ENCODE data around the gene RUBCN. TPM values are rescaled to one million over a fixed set of nuclear protein-coding genes. Genes with fewer than 3 reads are reported as not detected.

RUBCN gene
- total and polyA plus RNA-seq, 2 of the 13 experiments (the other 11 are each of a cell fraction or from before 2014, with no cell fraction given), result 5.2 to 8.1 TPM

DNA sequence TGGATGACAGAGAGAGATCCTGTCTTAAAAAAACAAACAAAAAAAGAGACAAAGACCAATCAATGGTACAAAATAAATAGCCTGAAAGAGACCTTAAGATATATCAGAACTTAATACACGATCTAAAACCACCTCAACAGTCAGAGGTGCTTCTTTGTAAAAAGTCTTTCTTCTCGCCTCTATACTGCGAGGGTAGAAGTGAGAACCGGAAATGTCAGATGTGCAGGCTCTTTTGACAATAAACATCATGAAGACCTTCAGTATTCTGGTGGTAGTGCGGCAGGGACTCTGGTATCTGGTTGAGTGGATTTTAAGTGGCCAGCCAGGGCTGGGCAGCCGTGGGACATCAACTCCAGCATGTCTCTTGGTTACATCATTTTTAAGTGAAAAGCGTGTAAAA is 30.0 kb downstream of the RUBCN start:
- Histone ChIP-seq H2AFZ (ENCODE audit: low read length) (no peak overlapping the region), H3K27ac (ENCODE audit: extremely low read length, insufficient read depth, low read length) (no peak overlapping the region), H3K27me3 (ENCODE audit: control insufficient read depth in 1 of 2, insufficient read depth in 2 of 2, low read length in 2 of 2) (no peaks in the 10 kb centered on the region), H3K4me2 (ENCODE audit: low read depth, low read length) (no peak overlapping the region), H3K36me3 (replicated peaks in 1 of 2; ENCODE audit: control insufficient read depth in 1 of 2, insufficient read depth in 2 of 2, low read length in 2 of 2) (peaks cover 6 to 12% of the 10 kb centered on the region in 2 experiments; a peak in 3 of 5 replicates), H3K9me3 (ENCODE audit: low read length) (no peaks in the 10 kb centered on the region), H3K4me1 (ENCODE audit: insufficient read depth, low read length) (no peaks in the 10 kb centered on the region), H3K79me2 (ENCODE audit: insufficient read depth, low read length) (no peaks in the 10 kb centered on the region), H4K20me1 (ENCODE audit: insufficient read depth, low read length) (no peaks in the 10 kb centered on the region), H3K4me3 (replicated peaks in 1 of 3; ENCODE audit: insufficient read depth in 1 of 3, low read depth in 2 of 3, low read length in 3 of 3) (no peak overlapping the region), H3K9ac (ENCODE audit: insufficient read depth, low read depth, low read length) (no peak overlapping the region)
- no TSS peak for BruUV-seq (replicated peaks)
- ChIA-PET CTCF (ENCODE audit: low intra/inter-chr PET ratio, low total read pairs) (no interaction called here), POLR2A (no interaction called here)
- ATAC-seq, result no peak
- no peak for DNase-seq (ENCODE audit: low spot score)
- FAIRE-seq, result no peak
- in situ Hi-C loops (cut with HindIII; ENCODE audit: extremely low pct_ligation_motif_present, low pct_unique_long_range_greater_than_20kb), result no loop called here
- TF ChIP-seq SIN3A (IDR thresholded peaks at IDR 0.05; ENCODE audit: borderline replicate concordance, low read depth, low read length), result no peak
- no peak for TF ChIP-seq SUZ12 (IDR thresholded peaks at IDR 0.05; ENCODE audit: low read depth, low read length)
- TF ChIP-seq, protein P1, sequence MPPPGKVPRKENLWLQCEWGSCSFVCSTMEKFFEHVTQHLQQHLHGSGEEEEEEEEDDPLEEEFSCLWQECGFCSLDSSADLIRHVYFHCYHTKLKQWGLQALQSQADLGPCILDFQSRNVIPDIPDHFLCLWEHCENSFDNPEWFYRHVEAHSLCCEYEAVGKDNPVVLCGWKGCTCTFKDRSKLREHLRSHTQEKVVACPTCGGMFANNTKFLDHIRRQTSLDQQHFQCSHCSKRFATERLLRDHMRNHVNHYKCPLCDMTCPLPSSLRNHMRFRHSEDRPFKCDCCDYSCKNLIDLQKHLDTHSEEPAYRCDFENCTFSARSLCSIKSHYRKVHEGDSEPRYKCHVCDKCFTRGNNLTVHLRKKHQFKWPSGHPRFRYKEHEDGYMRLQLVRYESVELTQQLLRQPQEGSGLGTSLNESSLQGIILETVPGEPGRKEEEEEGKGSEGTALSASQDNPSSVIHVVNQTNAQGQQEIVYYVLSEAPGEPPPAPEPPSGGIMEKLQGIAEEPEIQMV (CRISPR knock-in tag; IDR thresholded peaks at IDR 0.05; ENCODE audit: low read depth), result no peak
- TF ChIP-seq PREB (CRISPR knock-in tag; IDR thresholded peaks at IDR 0.05), result no peak
- no peak for TF ChIP-seq PLSCR1 (CRISPR knock-in tag; IDR thresholded peaks at IDR 0.05; ENCODE audit: borderline replicate concordance)
- 95% methylated on average over 7 of the region's 7 CpGs for WGBS (ENCODE audit: low lambda C conversion rate)
- intact Hi-C loops (cut with micrococcal nuclease; ENCODE audit: unreplicated experiment), result no loop called here
